Erythroblast (primary cell): ENCODE data around the gene C2orf69.

ENCODE experiments used
- GATA1 ChIP-seq: IDR thresholded peaks from 2 replicates; pipeline ENCODE4 v1.6.1; 2011; ENCODE audit warnings: low read depth, mild to moderate bottlenecking, control low read depth, low read length, moderate library complexity
- POLR2A ChIP-seq: IDR thresholded peaks from 2 replicates; pipeline ENCODE4 v1.6.1; 2011; ENCODE audit warnings: mild to moderate bottlenecking, low read length

GRCh38 chr2:199966976-199967375, 55.9 kb downstream of the C2orf69 start:
- TF ChIP-seq POLR2A: no peak
- no peak for TF ChIP-seq GATA1
